NCI-H146 treated with DMSO at 0.1 percent for 48 hours (cell line): ENCODE measurements around the gene DGKQ.
A peak's percentile ranks its signal among the peaks of the same experiment; 100 is the strongest.
"Not testable (repeated sequence)": the region's sequence is repeated elsewhere in the genome, so short reads cannot be mapped to it uniquely, and the experiment has no call there.

Experiments used
- DNase-seq: peaks from one replicate; lab custom pipeline; 2025; ENCODE audit not compliant: unreplicated experiment; lab: John Stamatoyannopoulos, UW

DGKQ gene

GRCh38 chr4:952881-953573 lies 20.3 kb downstream of the DGKQ start:
- DNase-seq: no peak

GRCh38 chr4:951594-952468 lies 21.5 kb downstream of the DGKQ start:
- no peak for DNase-seq

GRCh38 chr4:951186-951585 lies 22.2 kb downstream of the DGKQ start:
- DNase-seq: no peak

- no peak for DNase-seq
Observed at GRCh38 chr4:950136-951020, 23.0 kb downstream of the DGKQ start.

- no peak for DNase-seq
Observed at GRCh38 chr4:949656-950055, 23.7 kb downstream of the DGKQ start.

GRCh38 chr4:948936-949300 lies 24.5 kb downstream of the DGKQ start:
- no peak for DNase-seq

GRCh38 chr4:948101-948935 lies 25.1 kb downstream of the DGKQ start:
- DNase-seq: no peak

- DNase-seq: no peak
Observed at GRCh38 chr4:947491-947971, 25.8 kb downstream of the DGKQ start.

GRCh38 chr4:946517-947471 lies 26.6 kb downstream of the DGKQ start:
- no peak for DNase-seq

- DNase-seq: no peak
Observed at GRCh38 chr4:946103-946450, 27.3 kb downstream of the DGKQ start.

- no peak for DNase-seq
Observed at GRCh38 chr4:945274-946102, 27.9 kb downstream of the DGKQ start.

- DNase-seq: not testable (repeated sequence)
Observed at GRCh38 chr4:939508-939907, 33.9 kb downstream of the DGKQ start.

- no peak for DNase-seq
Observed at GRCh38 chr4:932713-933070, 40.7 kb downstream of the DGKQ start.

- DNase-seq: peak; percentile 80
Observed at GRCh38 chr4:931960-932712, 41.2 kb downstream of the DGKQ start, which contains the start of the genes GAK and TMEM175. Gene GAK, minus strand, starts transcription at chr4:932316. Its CDS starts 129 bp downstream, at chr4:932187. Gene TMEM175, plus strand, starts transcription at chr4:932460. Its CDS starts 15,280 bp downstream, at chr4:947740.

GRCh38 chr4:931194-931959 lies 42.0 kb downstream of the DGKQ start:
- no peak for DNase-seq

GRCh38 chr4:930827-931193 lies 42.6 kb downstream of the DGKQ start:
- no peak for DNase-seq

GRCh38 chr4:930028-930551 lies 43.3 kb downstream of the DGKQ start:
- DNase-seq: no peak
